A673 (cell line): Measurements from ENCODE around the gene SV2C. TPM values are rescaled to one million over a fixed set of nuclear protein-coding genes. Genes with fewer than 3 reads are reported as not detected.

Source experiments
- BruUV-seq: library from RNA; stranded (reverse); fragments of 400-500 nt; replicated peaks from 2 replicates; lab custom pipeline; 2021; lab: Mats Ljungman, UMichigan
- CTCF ChIA-PET: fragments of 300-600 bp; sonication (Branson Sonifier 250); formaldehyde crosslinking; loops from one replicate; lab custom pipeline; 2022; ENCODE audit warnings: antibody characterized with exemption; lab: Charles Lee
- POLR2A ChIA-PET: fragments of 300-600 bp; sonication (Branson Sonifier 250); formaldehyde crosslinking; loops from one replicate; lab custom pipeline; 2022; ENCODE audit warnings: antibody characterized with exemption; ENCODE audit not compliant: low non-redundant PET; lab: Charles Lee
- DNase-seq: peaks from one replicate; pipeline ENCODE4 v3.0.0-alpha.2; 2015; ENCODE audit warnings: low spot score
- H3K27ac ChIP-seq: fragments of 200-600 bp; sonication (generic); 2 replicates; pipeline ENCODE4 v1.5.1; 2016; ENCODE audit warnings: mixed run types, low read depth, mild to moderate bottlenecking, mixed read lengths, antibody characterized with exemption, low read length; ENCODE audit not compliant: poor library complexity, severe bottlenecking
- H3K27me3 ChIP-seq: fragments of 200-600 bp; sonication (generic); replicated peaks from 2 replicates; pipeline ENCODE4 v1.6.1; 2017; ENCODE audit warnings: mixed run types, low read depth, mild to moderate bottlenecking, mixed read lengths, antibody characterized with exemption, low read length; ENCODE audit not compliant: insufficient read depth, poor library complexity
- H3K36me3 ChIP-seq: fragments of 200-600 bp; sonication (generic); 2 replicates; pipeline ENCODE4 v1.6.1; 2016; ENCODE audit warnings: mixed run types, mild to moderate bottlenecking, mixed read lengths, antibody characterized with exemption, low read length; ENCODE audit not compliant: insufficient read depth, poor library complexity, severe bottlenecking
- H3K4me1 ChIP-seq: fragments of 200-600 bp; sonication (generic); 2 replicates; pipeline ENCODE4 v1.6.1; 2017; ENCODE audit warnings: mixed run types, mild to moderate bottlenecking, mixed read lengths, antibody characterized with exemption, low read length; ENCODE audit not compliant: insufficient read depth, poor library complexity, severe bottlenecking
- H3K4me3 ChIP-seq: fragments of 200-600 bp; sonication (generic); 2 replicates; pipeline ENCODE4 v1.5.1; 2016; ENCODE audit warnings: low read depth, mixed run types, mild to moderate bottlenecking, mixed read lengths, low read length; ENCODE audit not compliant: poor library complexity, severe bottlenecking
- H3K9me3 ChIP-seq: fragments of 200-600 bp; sonication (generic); 2 replicates; pipeline ENCODE4 v1.6.1; 2016; ENCODE audit warnings: mixed run types, low read depth, mild to moderate bottlenecking, mixed read lengths, antibody characterized with exemption, low read length; ENCODE audit not compliant: poor library complexity, severe bottlenecking
- CTCF ChIP-seq: fragments of 300-800, 200-600 bp; sonication (generic); conservative IDR thresholded peaks from 2 replicates; pipeline ENCODE4 v1.5.1; 2017; ENCODE audit warnings: low read depth, mild to moderate bottlenecking, antibody characterized with exemption, low read length, moderate library complexity, mixed read lengths
- EZH2 ChIP-seq: fragments of 200-600 bp; sonication (generic); IDR thresholded peaks from 2 replicates; pipeline ENCODE4 v1.6.1; 2017; ENCODE audit warnings: borderline replicate concordance, low read depth, mild to moderate bottlenecking, mixed read lengths, antibody characterized with exemption, low read length; ENCODE audit not compliant: poor library complexity, severe bottlenecking
- intact Hi-C: fragments of 100-400 bp; cut with micrococcal nuclease; formaldehyde crosslinking; loops from one replicate; pipeline ENCODE4 v1.10.0; 2022; ENCODE audit not compliant: unreplicated experiment
- total RNA-seq: library from RNA; stranded (reverse); gene quantifications from 2 replicates; pipeline ENCODE4 v1.2.3, GENCODE V29; 2021

Gene SV2C
- total RNA-seq, 1 experiment from 2014 or later: 3.1 TPM

GRCh38 chr5:76264681-76265080 lies 181.5 kb downstream of the SV2C start:
- Histone ChIP-seq H3K36me3 (no peaks in the 10 kb centered on the region), H3K27ac (no peak overlapping the region), H3K4me1 (no peaks in the 10 kb centered on the region), H3K9me3 (no peaks in the 10 kb centered on the region), H3K27me3 (no peaks in the 10 kb centered on the region), H3K4me3 (no peak overlapping the region)
- intact Hi-C loops: no loop called here
- CTCF ChIA-PET: no interaction called here
- POLR2A ChIA-PET: no interaction called here
- no TSS peak for BruUV-seq
- no peak for DNase-seq
- TF ChIP-seq CTCF (no peak), EZH2 (no peak)

GRCh38 chr5:76269259-76269931 lies 186.2 kb downstream of the SV2C start:
- no peaks in the 10 kb centered on the region for H3K9me3 ChIP-seq
- intact Hi-C loops: no loop called here
- H3K27me3 ChIP-seq: no peaks in the 10 kb centered on the region
- no TSS peak for BruUV-seq
- DNase-seq: no peak
- CTCF ChIA-PET: no interaction called here
- no peak overlapping the region for H3K4me3 ChIP-seq
- POLR2A ChIA-PET: no interaction called here
- no peak overlapping the region for H3K27ac ChIP-seq
- no peaks in the 10 kb centered on the region for H3K36me3 ChIP-seq
- H3K4me1 ChIP-seq: peaks cover 13% of the 10 kb centered on the region
- TF ChIP-seq EZH2 (no peak), CTCF (no peak)

GRCh38 chr5:76269932-76270610 lies 186.9 kb downstream of the SV2C start:
- ChIA-PET CTCF (no interaction called here), POLR2A (no interaction called here)
- Histone ChIP-seq H3K27me3 (no peaks in the 10 kb centered on the region), H3K27ac (no peak overlapping the region), H3K4me3 (no peak overlapping the region), H3K36me3 (no peaks in the 10 kb centered on the region), H3K9me3 (no peaks in the 10 kb centered on the region), H3K4me1 (peaks cover 20% of the 10 kb centered on the region)
- BruUV-seq: no TSS peak
- TF ChIP-seq CTCF (no peak), EZH2 (no peak)
- intact Hi-C loops: no loop called here
- DNase-seq: peak; percentile 12
